NCI-H526 treated with DMSO at 0.1 percent for 48 hours (cell line): ENCODE results near the gene MAGI2.
"Not testable (repeated sequence)": the region's sequence is repeated elsewhere in the genome, so short reads cannot be mapped to it uniquely, and the experiment has no call there.

Source experiments
- DNase-seq: peaks from one replicate; lab custom pipeline; 2025; lab: John Stamatoyannopoulos, UW

MAGI2 gene

GRCh38 chr7:78296046-78296597 is 1157.3 kb downstream of the MAGI2 start:
- DNase-seq = no peak

- DNase-seq = not testable (repeated sequence)
Measured at GRCh38 chr7:78289471-78289870, 1164.0 kb downstream of the MAGI2 start.

GRCh38 chr7:78284945-78285344 is 1168.5 kb downstream of the MAGI2 start:
- no peak for DNase-seq

- no peak for DNase-seq
Measured at GRCh38 chr7:78280276-78280675, 1173.2 kb downstream of the MAGI2 start.

GRCh38 chr7:78279457-78279856 is 1174.0 kb downstream of the MAGI2 start:
- DNase-seq = no peak

- DNase-seq = no peak
Measured at GRCh38 chr7:78279032-78279431, 1174.4 kb downstream of the MAGI2 start.

- DNase-seq = no peak
Measured at GRCh38 chr7:78267141-78267540, 1186.3 kb downstream of the MAGI2 start.

- DNase-seq = no peak
Measured at GRCh38 chr7:78265486-78265885, 1188.0 kb downstream of the MAGI2 start.

GRCh38 chr7:78265071-78265470 is 1188.4 kb downstream of the MAGI2 start:
- no peak for DNase-seq

- DNase-seq = no peak
Measured at GRCh38 chr7:78264105-78264504, 1189.4 kb downstream of the MAGI2 start.

- no peak for DNase-seq
Measured at GRCh38 chr7:78261739-78262138, 1191.7 kb downstream of the MAGI2 start.

- DNase-seq = no peak
Measured at GRCh38 chr7:78261302-78261701, 1192.2 kb downstream of the MAGI2 start.

- DNase-seq = no peak
Measured at GRCh38 chr7:78260826-78261225, 1192.6 kb downstream of the MAGI2 start.

GRCh38 chr7:78254726-78255055 is 1198.8 kb downstream of the MAGI2 start:
- no peak for DNase-seq

- no peak for DNase-seq
Measured at GRCh38 chr7:78253850-78254725, 1199.4 kb downstream of the MAGI2 start.

- no peak for DNase-seq
Measured at GRCh38 chr7:78248867-78249266, 1204.6 kb downstream of the MAGI2 start.

GRCh38 chr7:78247910-78248689 is 1205.4 kb downstream of the MAGI2 start:
- DNase-seq = no peak

- DNase-seq = not testable (repeated sequence)
Measured at GRCh38 chr7:78240179-78240578, 1213.3 kb downstream of the MAGI2 start.

- no peak for DNase-seq
Measured at GRCh38 chr7:78234634-78235033, 1218.8 kb downstream of the MAGI2 start.

- no peak for DNase-seq
Measured at GRCh38 chr7:78232806-78233205, 1220.7 kb downstream of the MAGI2 start.

- peak; percentile 38 for DNase-seq
Measured at GRCh38 chr7:78226059-78226719, 1227.3 kb downstream of the MAGI2 start.

GRCh38 chr7:78225534-78225933 is 1227.9 kb downstream of the MAGI2 start:
- no peak for DNase-seq
